GM12801 (cell line): ENCODE data around the gene BTNL8.

Experiments
- CTCF ChIP-seq: IDR thresholded peaks from one replicate; pipeline ENCODE4 v1.5.1; 2011; ENCODE audit warnings: control low read depth; ENCODE audit not compliant: insufficient read length; ENCODE audit errors: extremely low read depth

BTNL8 gene

GRCh38 chr5:180975338-180975737 is 76.4 kb downstream of the BTNL8 start:
- TF ChIP-seq CTCF: no peak

- no peak for TF ChIP-seq CTCF
These were observed 77.6 kb downstream of the BTNL8 start for GRCh38 chr5:180976518-180976917.

- no peak for TF ChIP-seq CTCF
These were observed 78.9 kb downstream of the BTNL8 start for GRCh38 chr5:180977852-180978251.

GRCh38 chr5:180982008-180982741 is 83.2 kb downstream of the BTNL8 start:
- no peak for TF ChIP-seq CTCF

- no peak for TF ChIP-seq CTCF
These were observed 89.1 kb downstream of the BTNL8 start for GRCh38 chr5:180988016-180988415.

GRCh38 chr5:180988592-180988991 is 89.6 kb downstream of the BTNL8 start, which contains the start of gene BTNL3:
Gene BTNL3 (plus strand): TSS chr5:180988846. CDS start chr5:180989029, 183 bp downstream.
- no peak for TF ChIP-seq CTCF

- TF ChIP-seq CTCF: no peak
These were observed 91.3 kb downstream of the BTNL8 start for GRCh38 chr5:180990086-180990881.
